ENCODE measurements around the gene TMEM52.

The TMEM52 gene

DNA sequence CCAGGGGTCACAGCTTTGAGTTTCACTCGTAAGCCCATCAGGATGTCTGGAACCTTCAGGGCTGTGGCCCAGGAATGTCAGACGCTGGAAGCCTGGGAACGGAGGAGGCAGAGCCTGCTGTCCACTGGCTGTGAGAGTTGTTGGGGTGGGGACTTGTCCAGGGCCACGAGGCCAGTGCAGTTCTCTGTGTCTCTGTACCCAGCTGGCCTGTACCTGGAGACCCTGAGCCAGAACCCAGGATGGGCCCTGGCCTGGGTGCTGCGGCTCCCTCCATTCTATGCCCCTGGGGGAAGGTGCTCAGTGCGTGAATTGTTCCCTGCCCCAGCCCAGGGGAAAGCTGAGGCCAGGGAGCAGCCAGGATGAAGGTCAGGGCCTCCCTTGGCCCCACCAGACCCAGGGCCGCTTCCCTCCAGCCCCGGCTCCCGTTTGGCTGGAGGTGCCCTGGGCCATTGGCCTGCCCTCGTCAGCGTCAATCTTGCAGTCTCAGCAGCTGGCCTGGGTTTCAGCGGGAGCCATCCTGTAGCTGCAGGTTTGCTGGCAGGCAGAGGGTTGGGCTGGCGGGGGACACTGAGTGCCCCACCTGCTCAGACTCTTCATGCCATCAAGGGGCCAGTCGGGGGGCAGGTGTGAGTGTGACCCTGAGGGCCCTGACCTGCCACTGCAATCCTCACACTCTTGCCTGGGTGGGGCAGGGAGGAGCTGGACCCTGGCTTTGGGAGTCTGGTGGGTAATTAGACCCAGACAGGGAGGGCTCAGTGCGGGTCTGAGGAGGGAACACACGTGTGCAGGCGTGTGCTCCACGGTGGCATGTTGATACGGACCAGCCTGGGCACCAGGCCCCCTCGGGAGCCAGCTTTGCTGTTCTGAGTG lies 4.7 kb downstream of the TMEM52 start:
- DNase-seq: no peak

DNA sequence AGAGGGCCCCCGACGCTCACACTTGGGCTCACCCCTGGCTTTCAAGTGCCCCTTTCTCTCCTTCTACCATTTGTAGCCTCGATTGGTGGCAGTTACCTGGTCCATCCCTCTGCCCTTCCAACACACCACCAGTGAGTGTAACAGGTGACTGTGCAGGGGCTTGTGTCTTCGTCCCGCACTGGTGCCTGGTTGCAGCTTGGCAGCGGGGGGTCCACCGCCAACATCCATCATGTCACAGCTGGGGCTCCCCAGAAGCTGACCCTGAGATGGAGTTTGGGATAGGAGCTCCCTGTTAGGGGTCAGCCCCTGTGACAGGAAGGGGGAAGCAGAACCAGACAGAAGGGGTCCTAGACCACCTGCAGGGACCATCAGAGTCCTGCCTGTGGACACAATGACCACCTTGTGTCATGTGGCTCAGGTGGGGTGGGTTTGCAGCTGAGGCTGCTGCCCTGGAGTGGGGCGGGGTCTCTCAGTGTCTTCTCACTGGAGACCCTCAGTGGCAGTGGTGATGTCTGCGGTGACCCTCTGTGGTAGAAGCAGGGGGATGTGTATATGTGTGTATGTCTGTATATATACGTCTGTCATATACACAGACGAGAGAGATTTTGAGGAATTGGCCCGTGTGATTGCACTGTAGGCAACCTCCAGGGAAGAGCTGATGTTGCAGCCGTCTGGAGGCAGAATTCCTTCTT lies 7.6 kb downstream of the TMEM52 start:
- DNase-seq: no peak

DNA sequence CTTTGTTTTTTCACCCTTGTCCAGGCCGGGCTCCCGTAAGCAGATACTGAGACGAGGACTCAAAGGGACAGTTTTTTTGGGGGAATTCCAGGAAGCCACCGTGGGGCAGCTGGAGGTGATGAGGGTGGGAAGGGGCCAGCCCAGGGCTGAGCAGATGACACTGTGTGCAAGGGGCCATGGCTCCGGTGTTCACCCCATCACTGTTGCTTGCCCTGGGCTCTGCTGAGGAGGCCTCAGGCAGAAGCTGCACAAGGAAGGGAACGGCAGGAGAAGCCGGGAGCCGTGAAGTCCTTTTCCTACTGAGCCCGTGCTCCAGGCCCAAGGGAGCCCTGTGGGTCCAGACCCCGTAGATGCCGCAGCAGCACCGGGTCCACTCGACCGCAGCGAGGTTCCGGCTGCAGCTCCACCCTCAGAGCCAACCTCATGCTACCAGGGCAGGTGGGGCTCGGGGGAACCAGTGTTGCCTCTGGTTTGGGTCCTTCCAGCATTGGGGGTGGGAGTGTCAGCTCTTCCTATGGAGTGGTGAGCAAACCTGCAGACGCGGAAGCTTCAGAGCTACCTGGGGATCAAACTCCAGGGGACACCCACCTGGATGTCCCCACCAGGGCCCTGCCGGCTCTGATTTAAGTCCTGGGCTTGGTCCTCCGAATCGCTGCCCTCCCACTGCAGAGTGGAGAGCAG lies 8.3 kb downstream of the TMEM52 start:
- DNase-seq: no peak

DNA sequence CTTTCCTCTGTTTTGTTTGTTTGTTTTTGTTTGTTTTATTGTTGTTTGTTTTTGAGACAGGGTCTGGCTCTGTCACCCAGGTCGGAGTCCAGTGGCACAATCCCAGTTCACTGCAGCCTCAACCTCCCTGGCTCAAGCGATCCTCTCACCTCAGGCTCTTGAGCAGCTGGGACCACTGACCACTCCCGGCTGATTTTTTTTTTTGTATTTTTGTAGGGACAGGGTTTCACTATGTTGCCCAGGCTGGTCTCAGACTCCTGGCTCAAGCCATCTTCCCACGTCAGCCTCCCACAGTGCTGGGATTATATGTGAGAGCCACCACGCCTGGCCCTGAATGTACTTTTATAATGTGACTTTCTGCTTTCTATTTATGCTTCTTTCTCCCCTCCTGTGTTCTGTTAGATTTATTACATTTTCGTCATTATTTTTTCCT lies 9.0 kb downstream of the TMEM52 start:
- DNase-seq: no peak

DNA sequence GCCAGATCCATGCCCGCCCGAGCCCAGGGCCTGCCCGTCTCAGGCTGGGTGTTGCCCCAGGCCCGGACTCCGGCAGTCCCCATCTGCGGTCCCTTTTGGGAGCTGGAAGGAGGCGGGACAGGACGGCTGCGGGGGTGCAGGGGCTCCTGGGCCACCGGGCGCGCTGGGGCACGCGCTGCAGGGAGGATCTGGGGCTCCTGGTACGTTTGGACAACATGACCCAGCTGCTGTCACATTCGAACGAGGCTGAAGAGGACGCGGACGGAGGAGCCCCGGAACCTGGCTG lies 10.6 kb downstream of the TMEM52 start:
- no peak for DNase-seq

DNA sequence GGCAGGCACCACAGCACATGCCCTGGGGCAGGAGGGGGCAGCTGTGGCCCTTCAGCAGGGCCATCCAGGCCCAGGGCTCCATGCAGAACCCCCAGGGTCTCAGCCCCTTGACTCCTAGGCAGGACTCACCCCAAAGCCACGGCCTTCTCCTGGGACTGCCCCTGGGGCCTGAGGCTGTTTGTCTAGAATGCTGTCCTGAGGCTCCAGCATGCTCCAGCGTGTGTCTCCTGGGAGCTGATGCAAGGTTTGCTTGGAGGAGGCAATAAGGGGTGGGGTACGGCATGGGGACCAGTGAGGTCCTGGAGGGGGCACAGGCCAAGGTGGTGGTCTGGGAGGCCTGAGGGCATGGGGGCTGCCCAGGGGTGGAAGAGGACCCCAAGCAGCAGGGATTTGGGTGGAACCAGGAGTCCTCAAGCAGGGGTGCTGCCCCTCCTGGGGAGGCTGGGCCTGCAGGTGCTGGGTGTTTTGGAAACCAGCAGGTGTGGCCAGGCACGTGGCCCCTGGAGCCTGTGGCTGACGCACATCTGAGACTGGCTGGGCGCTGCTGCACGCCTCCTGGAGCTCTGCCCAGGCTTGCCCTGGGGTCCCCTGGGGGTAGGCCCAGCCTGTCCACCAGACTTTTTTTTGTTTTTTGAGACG lies 11.9 kb downstream of the TMEM52 start:
- DNase-seq: no peak

DNA sequence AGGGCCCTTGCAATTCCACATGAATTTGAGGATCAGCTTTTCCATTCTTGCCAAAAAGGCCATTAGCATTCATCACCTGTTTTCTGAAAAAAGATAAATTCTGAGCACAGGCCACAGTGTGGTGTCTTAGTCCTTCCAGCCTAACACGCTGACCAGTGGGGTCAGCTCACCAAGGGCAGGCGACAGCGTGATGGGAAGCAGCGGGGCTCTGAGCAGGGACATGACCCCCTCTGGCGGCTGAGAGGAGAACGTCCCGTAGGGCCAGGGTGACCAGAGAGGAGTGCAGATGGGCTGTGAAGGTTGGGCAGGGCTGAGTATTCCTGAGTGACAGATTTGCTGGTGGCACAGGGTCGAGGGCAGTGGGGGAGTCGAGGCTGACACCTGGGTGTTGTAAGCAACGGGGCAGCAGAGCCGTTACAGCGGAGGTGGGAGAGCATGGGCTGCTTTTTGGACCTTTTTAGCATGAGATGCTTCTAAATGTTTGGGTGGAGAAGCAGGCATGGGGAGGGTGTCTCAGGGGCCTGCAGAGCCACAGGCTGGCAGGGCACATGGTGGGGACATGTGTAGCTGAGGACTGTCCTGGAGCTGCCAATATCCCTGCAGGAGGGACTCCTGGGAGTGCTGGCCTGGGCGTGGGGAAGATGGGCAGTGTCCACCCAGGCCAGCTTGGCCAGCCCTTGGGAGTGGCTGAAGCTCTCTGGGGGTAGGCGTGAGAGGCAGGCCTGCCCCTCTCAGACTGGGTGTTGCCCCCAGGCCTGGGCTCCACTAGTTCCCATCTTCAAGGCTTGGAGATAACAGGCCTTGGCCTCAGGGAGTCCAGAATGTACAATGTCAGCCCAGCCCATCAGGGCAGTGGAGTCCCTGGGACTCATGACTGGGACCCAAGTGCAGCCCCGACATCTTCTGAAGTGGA lies 12.6 kb downstream of the TMEM52 start:
- DNase-seq: peak; percentile 78

DNA sequence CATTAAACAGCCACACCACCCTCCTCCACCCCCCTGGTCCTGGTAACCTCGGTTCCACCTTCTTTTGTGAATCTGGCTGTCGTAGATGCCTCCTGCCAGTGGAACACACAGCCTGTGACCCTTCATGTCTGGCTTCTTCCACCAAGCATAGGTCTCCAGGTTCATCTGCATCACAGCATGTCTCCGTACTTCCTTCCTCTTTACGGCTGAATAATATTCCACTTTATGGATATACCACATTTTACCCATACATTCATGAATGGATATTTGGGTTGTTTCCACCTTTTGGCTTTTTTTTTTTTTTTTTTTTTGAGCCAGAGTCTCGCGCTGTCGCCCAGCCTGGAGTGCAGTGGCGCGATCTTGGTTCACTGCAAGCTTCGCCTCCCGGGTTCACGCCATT lies 15.9 kb downstream of the TMEM52 start:
- DNase-seq: no peak

DNA sequence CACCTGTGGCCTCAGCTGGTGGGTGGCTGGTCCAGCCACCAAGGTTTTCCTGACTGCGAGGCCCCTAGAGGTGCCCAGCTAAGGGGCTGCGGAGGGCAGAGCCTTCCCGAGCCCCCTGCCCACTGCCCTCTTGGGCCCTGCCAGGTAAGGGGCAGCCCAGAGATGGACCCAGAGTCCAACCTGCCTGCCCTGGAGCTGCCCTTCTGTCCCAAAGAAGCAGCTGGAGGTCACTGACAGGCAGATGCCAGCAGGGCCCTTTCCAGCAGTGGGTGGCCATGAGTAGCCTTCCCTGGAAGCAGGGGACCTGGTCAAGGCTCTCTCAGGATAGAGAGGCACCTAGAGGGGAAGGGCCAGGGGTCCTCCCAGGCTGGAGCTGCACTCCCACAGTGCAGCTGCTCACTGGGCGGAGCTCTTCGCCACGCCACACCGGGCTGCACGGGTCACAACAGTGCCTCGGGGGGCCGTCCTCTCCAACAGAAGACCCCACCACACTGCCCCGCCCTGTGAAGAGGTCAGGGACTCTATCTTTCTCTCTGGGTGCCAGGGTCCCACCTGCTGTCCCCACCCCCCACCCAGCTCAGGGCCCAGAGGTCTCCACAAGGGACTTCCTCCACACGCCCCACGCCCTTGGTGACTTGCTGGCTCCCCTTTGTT lies 17.3 kb downstream of the TMEM52 start:
- no peak for DNase-seq

DNA sequence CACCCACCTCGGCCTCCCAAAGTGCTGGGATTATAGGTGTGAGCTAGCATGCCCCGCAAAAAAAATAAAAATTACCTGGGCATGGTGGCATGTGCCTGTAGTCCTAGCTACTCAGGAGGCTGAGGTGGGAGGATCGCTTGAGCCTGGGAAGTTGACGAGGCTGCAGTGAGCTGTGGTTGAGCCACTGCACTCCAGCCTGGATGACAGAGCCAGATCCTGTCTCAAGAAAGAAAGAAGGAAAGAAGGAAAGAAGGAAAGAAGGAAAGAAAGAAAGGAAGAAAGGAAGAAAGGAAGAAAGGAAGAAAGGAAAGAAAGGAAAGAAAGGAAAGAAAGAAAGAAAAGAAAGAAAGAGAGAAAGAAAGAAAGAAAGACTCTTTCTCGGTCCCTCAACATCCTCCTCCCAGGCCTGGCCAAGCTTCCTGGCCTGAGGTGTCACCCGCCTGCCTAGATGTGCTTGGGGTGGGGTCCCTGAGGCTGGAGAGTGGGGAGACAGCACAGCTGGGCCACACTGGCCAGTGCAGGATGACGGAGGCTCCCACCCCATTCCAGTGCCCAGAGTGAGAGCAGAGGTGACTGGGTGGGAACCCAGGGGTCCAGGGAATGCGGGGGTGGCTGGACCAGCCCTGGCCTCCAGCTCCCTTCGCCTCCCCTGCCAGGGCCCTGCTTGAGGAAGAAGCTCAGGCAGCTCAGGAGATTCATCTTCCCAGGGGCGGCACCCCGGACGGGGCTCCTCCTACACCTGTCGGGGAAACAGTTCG lies 18.0 kb downstream of the TMEM52 start:
- no peak for DNase-seq

DNA sequence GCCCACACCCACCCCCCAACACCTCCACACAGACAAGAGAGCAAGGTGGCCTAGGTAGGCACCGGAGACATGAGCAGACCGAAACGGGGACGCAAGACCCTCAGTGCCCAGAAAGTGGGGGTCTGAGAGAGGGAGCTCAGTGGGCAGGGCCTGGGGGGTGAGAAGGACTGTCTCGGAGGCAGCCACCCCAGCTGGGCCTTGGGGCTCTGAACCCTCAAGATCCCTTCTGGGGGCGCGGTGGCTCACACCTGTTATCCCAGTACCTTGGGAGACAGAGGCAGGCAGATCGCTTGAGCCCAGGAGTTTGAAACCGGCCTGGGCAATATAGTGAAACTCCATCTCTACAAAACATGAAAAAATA lies 19.1 kb downstream of the TMEM52 start:
- no peak for DNase-seq

DNA sequence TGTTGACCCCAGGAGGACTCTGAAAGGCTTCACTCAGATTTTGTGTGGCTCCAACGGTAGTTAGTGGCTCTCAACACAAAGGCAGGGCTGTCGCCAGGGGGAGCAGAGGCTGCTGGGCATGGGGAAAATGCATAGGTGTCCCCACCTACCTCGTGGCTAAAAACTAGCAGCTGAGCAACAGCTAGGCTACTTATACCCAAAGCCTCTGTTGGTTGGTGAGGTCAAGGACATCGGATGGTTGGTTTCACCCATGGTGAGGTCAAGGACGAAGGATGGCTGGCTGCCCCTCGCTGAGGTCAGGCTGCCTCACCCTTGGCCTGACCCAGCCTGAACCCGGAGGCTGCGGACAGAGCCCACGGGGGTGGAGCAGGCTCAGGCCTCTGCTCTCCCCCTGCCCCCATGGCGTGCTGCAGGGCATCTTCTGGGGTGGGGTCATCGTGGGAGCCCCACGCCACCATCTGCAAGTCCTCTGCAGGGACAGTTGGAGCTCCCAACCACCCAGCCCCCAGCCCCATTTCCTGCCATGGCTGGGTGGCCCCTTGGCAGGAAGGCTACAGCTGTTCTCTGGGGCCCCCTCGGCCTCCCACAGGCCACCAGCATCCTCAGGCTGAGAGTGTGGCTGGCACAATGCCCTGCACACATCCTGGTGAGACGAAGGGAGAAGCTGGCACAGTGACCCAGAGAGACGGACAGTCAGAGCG lies 19.7 kb downstream of the TMEM52 start:
- DNase-seq: no peak

DNA sequence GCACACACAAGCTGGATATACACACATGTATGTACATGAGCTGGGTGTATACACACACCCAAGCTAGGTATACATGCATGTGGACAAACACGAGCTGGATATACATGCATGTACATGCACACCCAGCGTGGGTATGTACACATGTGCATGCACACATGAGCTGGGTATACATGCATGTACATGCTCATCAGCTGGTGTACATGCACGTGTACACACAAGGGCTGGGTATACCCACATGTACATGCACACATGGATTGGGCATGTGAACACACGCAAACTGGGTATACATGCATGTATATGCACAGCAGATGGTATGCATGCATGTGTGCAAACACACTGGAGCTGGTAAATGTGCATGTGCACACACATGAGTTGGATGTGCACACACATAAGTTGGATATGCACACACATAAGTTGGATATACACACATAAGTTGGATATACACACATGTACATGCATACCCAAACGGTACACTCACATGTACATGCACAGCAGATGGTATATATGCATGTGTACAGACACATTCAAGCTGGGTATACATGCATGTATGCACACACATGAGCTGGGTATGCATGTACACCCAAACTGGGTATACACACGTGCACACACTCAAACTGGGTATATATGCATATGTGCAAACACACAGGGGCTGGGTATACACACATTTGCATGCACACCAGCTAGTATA lies 20.7 kb downstream of the TMEM52 start:
- DNase-seq: no peak

DNA sequence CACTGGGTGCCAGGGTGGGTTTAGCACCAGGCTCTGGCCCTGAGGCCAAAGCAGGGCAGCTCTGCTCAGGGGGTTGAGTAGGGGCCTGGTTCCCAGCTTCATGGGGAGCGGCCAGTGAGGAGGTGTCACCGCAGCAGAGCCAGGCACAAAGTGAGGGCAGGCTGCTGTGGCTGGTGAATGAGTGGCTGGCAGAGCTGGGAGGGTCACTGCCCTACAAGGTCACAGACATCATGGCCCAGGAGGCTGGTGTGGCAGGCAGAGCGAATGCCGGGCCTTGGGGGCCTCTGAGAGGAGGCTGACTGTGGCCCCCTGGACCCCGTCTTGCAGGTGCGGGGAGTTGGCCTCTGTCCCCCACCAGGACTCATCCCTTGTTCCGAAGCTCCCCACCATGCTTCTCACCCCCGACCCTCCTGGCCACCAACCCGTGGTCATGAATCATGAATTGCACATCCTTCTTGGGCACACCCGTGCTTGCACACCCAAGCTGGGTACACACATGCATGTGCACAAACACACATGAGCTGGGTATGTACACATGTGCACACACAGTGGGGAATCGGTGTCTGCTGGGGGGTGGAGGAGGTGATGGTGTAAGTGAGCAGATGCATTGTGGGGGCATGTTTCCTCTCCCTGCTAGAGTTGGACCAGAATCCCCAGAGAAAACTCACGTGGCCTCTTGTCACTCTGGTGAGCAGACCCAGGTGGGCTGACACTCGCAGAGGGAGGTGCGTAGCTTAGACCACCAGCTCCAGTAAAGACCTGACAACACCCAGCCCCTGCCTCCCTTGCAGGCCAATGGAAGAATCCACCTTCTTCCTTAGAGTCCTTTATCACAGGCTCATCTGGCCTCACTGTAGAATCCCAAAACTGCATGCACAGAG lies 23.4 kb downstream of the TMEM52 start:
- no peak for DNase-seq

DNA sequence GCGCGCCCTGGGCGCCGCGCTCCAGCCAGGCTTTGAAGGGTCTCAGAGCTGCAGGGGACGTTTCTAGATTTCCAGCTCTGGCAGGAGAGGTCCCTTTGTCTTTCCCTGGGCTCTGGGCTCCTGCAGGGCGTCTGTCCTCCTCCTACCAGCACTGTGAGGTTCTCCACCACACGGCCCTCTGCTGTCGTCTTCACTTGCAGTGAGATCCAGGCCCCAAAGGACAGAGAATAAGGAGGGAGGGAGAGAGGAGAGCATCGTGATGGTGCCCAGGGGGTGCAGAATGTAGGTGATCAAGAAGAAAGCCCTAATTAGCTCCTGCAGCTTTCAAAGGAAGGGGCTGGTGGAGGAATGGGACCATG lies 24.0 kb downstream of the TMEM52 start:
- DNase-seq: no peak

DNA sequence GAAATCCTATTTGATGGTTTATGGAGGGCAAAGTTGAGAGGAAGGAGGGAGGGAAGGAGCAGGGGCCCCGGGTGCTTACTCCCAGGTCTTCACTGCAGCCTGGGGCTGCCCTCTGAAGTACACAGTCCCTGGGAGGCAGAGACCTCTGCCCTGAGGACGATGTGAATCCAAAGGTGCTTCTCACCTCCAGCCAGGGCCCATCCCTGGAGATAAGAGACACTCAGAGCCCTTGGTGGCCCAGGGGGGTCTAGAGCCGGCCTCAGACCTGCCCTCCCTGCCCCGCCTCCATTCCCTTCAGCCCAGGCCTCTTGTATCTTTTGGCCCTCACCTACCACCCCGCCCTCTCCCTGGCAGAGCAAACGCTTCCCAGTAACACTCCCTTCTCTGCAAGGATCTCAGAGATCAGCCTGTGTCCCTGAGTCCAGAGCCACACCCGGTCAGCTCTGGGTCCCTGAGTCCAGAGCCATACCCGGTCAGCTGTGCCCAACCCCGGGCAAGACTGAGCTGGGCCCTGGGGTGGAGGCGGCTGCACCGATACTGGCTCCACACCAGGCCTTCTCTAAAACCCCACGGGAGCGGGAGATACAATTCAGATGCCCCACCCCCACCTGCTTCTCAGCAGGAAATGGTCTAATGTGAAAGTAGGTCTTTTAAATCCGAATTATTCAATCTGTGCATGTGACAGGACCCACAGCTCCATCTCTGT lies 24.6 kb downstream of the TMEM52 start:
- DNase-seq: no peak

DNA sequence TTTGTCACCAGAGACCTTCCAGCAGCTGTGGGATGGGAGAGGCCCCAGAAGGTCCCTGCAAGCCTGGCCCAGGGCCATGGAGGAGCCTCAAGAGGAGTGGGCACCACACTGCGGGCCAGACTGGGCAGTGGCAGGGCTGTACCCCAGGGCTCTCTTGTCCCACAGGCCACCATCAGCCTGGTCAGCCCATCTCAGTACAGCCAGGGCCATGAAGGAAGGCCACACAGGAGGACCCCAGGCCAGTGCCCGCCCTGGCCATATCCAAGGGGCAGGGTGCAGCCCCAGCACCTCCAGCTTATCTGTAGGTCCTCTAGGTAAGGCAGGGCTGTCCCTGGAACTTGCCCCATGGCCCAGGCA lies 25.1 kb downstream of the TMEM52 start:
- no peak for DNase-seq

DNA sequence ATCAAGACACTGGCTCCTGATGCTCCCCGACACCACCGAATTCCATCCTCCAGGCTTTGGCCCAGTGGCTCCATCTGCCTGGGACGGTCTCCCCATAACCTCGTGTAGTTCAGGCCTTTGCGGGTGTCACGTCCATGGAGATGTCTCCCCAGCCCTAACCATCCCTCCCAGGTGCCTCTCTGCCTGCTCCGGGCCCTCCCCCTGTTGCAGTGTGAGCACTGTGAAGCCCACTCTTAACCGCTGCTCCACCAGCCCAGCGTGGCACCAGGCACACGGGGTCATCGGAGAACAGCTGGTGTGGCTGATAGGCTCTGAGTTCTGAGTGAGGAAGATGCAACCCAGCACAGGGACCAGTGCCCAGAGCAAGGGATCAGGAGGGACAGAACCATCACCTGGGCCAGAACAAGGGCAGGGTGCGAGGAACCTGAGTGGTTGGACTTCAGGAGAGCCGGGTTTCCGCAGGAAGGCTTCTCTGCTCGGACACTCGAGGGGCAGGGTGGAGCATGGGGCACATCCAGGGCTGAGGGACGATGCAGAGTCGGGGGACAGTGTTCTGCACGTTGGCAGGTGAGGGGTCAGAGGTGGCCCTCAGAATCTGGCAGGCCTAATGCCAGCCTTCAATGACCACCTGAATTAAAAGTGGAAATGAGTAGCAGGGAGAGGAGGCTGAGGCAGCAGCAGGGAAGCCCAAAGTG lies 25.6 kb downstream of the TMEM52 start:
- DNase-seq: no peak
